GM12891 (cell line): ENCODE results near the gene RIPK3.

ENCODE experiments used
- POLR2A ChIP-seq: IDR thresholded peaks from 2 replicates; pipeline ENCODE4 v1.6.1; 2011; ENCODE audit warnings: low read depth, low read length, control low read depth
- POLR2AphosphoS5 ChIP-seq: IDR thresholded peaks from 2 replicates; pipeline ENCODE4 v1.6.1; 2011; ENCODE audit warnings: low read depth, low read length, control low read depth
- TAF1 ChIP-seq: IDR thresholded peaks from 2 replicates; pipeline ENCODE4 v1.6.1; 2011; ENCODE audit warnings: low read depth, low read length, control low read depth

DNA sequence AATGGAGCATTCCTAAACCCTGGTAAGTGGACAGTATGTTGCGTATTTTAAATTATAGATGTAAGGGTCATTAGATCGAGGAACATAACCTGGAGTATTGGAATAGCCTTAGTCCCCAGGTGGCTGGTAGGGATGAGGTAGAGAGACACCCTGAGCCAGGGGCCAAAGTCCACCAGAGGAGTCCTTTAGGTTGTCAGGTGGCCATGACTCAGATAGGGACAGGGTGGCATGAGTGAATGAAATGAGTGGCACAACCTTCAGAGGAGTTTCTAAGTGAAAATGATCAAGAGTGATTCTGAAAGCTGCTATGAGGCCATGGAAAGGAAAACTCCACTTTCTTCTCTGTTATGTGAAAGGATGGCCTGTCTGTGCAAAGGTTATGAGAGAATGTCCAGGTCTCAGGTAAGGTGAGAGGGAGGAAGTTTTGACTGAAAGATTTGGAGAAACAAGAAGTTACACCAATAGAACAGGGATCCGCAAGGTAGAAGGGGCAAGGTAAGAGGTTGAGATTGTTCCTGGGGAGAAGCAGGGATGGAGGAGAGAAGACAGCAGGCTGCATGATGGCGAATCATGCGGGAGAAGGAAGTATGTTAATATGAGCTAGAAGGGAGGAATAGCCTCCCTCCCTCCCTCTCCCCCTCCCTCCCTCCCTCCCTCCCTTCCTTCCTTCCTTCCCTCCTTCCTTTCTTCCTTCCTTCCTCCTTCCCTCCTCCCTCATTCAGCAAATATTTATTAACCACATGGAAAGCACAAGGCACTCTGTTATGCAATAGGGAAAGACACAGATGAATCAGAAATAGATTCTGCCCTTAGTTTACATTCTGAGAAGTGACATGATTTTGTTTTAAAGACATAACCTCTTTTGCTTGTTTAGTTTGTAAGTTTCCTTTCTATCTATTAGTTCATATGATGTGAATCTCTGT is 14.0 kb upstream of the RIPK3 start:
- TF ChIP-seq POLR2A: no peak
- TF ChIP-seq POLR2AphosphoS5: no peak
- no peak for TF ChIP-seq TAF1
